GM23248 (cell line): ENCODE measurements around the gene CERKL.

Experiments used
- EZH2 ChIP-seq: fragments of 200-600 bp; sonication (generic); IDR thresholded peaks from 2 replicates; pipeline ENCODE4 v1.6.1; 2018; ENCODE audit warnings: antibody characterized with exemption, mild to moderate bottlenecking; ENCODE audit not compliant: insufficient read depth, poor library complexity, severe bottlenecking
- EZH2phosphoT487 ChIP-seq: fragments of 200-600 bp; sonication (generic); IDR thresholded peaks from 2 replicates; pipeline ENCODE4 v1.6.1; 2018; ENCODE audit warnings: antibody characterized with exemption, moderate library complexity, mild to moderate bottlenecking, low read depth; ENCODE audit not compliant: insufficient read depth

- TF ChIP-seq EZH2phosphoT487 = no peak
- TF ChIP-seq EZH2 = no peak
Observed at GRCh38 chr2:181694271-181694670, 37.4 kb upstream of the CERKL start.
